IMR-90 (cell line): ENCODE data around the gene ADTRP. TPM values are rescaled to one million over a fixed set of nuclear protein-coding genes. Genes with fewer than 3 reads are reported as not detected.

Source experiments
- ATAC-seq: fragments of 200-7000 bp; cut with Tn5 transposase; 2 replicates; pipeline ENCODE4 v1.9.1; 2020; ENCODE audit warnings: low read depth, mild to moderate bottlenecking, moderate library complexity
- BruUV-seq: library from RNA; stranded (reverse); fragments of 400-500 nt; replicated peaks from 2 replicates; lab custom pipeline; 2021; lab: Mats Ljungman, UMichigan
- CTCF ChIA-PET: fragments of 300-600 bp; formaldehyde crosslinking; extraction: SDS; loops from one replicate; lab custom pipeline; 2021; ENCODE audit warnings: antibody characterized with exemption; lab: Yijun Ruan, JAX
- POLR2A ChIA-PET: fragments of 300-600 bp; sonication (Branson Sonifier 250); formaldehyde crosslinking; loops from one replicate; lab custom pipeline; 2022; ENCODE audit warnings: antibody characterized with exemption; ENCODE audit not compliant: unreplicated experiment; lab: Charles Lee
- DNase-seq: peaks from one replicate; pipeline ENCODE4 v3.0.0; 2013
- H2AFZ ChIP-seq: replicated peaks from 2 replicates; pipeline ENCODE3; 2013; ENCODE audit warnings: low read length, mild to moderate bottlenecking; ENCODE audit not compliant: poor library complexity
- H2AK5ac ChIP-seq: 2 replicates; pipeline ENCODE4 v1.6.1; 2013; ENCODE audit warnings: low read depth, low read length, inconsistent platforms
- H2AK9ac ChIP-seq: replicated peaks from 2 replicates; pipeline ENCODE3; 2013; ENCODE audit warnings: mild to moderate bottlenecking, low read depth, low read length, moderate library complexity; ENCODE audit not compliant: poor library complexity
- H2BK120ac ChIP-seq: 2 replicates; pipeline ENCODE4 v1.6.1; 2013; ENCODE audit warnings: low read depth, low read length, inconsistent platforms
- H2BK15ac ChIP-seq: 3 replicates; pipeline ENCODE4 v1.6.1; 2013; ENCODE audit warnings: low read depth, low read length, inconsistent platforms
- H2BK20ac ChIP-seq: 2 replicates; pipeline ENCODE4 v1.6.1; 2013; ENCODE audit warnings: low read depth, mild to moderate bottlenecking, inconsistent platforms, low read length, moderate library complexity
- H2BK5ac ChIP-seq: 2 replicates; pipeline ENCODE4 v1.6.1; 2013; ENCODE audit warnings: mild to moderate bottlenecking, low read depth, low read length, inconsistent platforms; ENCODE audit not compliant: poor library complexity, severe bottlenecking
- H3K14ac ChIP-seq: replicated peaks from 2 replicates; pipeline ENCODE4 v1.6.1; 2013; ENCODE audit warnings: low read depth, low read length, inconsistent platforms
- H3K18ac ChIP-seq: 2 replicates; pipeline ENCODE4 v1.6.1; 2013; ENCODE audit warnings: low read depth, low read length, control low read depth
- H3K23ac ChIP-seq: 2 replicates; pipeline ENCODE4 v1.6.1; 2013; ENCODE audit warnings: low read depth, low read length, inconsistent platforms
- H3K27ac ChIP-seq: 2 replicates; pipeline ENCODE4 v1.5.1; 2013; ENCODE audit warnings: mild to moderate bottlenecking, control low read depth, low read length; ENCODE audit not compliant: insufficient read depth
- H3K27me3 ChIP-seq: 2 replicates; pipeline ENCODE4 v1.6.1; 2013; ENCODE audit warnings: low read length; ENCODE audit not compliant: control insufficient read depth, insufficient read depth
- H3K36me3 ChIP-seq: 2 replicates; pipeline ENCODE4 v1.6.1; 2013; ENCODE audit warnings: low read length, mixed read lengths; ENCODE audit not compliant: control insufficient read depth, insufficient read depth
- H3K4ac ChIP-seq: 2 replicates; pipeline ENCODE4 v1.6.1; 2013; ENCODE audit warnings: low read depth, low read length, inconsistent platforms
- H3K4me1 ChIP-seq: 2 replicates; pipeline ENCODE4 v1.6.1; 2013; ENCODE audit warnings: low read length, mixed read lengths; ENCODE audit not compliant: control insufficient read depth, insufficient read depth
- H3K4me2 ChIP-seq: 2 replicates; pipeline ENCODE4 v1.6.1; 2013; ENCODE audit warnings: low read depth, mild to moderate bottlenecking, control low read depth, low read length, moderate library complexity
- H3K4me3 ChIP-seq: 2 replicates; pipeline ENCODE4 v1.5.1; 2013; ENCODE audit warnings: low read depth, mild to moderate bottlenecking, control low read depth, low read length, moderate library complexity; ENCODE audit not compliant: insufficient read depth
- H3K56ac ChIP-seq: 2 replicates; pipeline ENCODE4 v1.6.1; 2013; ENCODE audit warnings: low read length, inconsistent platforms; ENCODE audit not compliant: insufficient read depth; ENCODE audit errors: extremely low read depth
- H3K79me1 ChIP-seq, 2 experiments: 2 replicates each; pipeline ENCODE4 v1.6.1; 2013; ENCODE audit warnings: low read length in 2 of 2, inconsistent platforms in 1 of 2, low read depth in 1 of 2
- H3K9ac ChIP-seq: 2 replicates; pipeline ENCODE4 v1.6.1; 2013; ENCODE audit warnings: low read depth, low read length, control low read depth
- H3K9me1 ChIP-seq: 2 replicates; pipeline ENCODE4 v1.6.1; 2013; ENCODE audit warnings: low read length, inconsistent platforms; ENCODE audit not compliant: insufficient read depth
- H3K9me3 ChIP-seq: 2 replicates; pipeline ENCODE4 v1.6.1; 2013; ENCODE audit warnings: low read length; ENCODE audit not compliant: control insufficient read depth, insufficient read depth
- H4K20me1 ChIP-seq: 2 replicates; pipeline ENCODE4 v1.6.1; 2013; ENCODE audit warnings: low read length, inconsistent platforms; ENCODE audit not compliant: insufficient read depth
- H4K5ac ChIP-seq: 2 replicates; pipeline ENCODE4 v1.6.1; 2013; ENCODE audit warnings: mild to moderate bottlenecking, low read depth, low read length, control low read depth
- H4K8ac ChIP-seq, 2 experiments: 2 replicates each; pipeline ENCODE4 v1.6.1; 2013; ENCODE audit warnings: low read depth in 2 of 2, low read length in 2 of 2, control low read depth in 1 of 2, inconsistent platforms in 1 of 2
- H4K91ac ChIP-seq: 2 replicates; pipeline ENCODE4 v1.6.1; 2013; ENCODE audit warnings: low read depth, low read length, inconsistent platforms; ENCODE audit not compliant: insufficient read depth
- CEBPB ChIP-seq: IDR thresholded peaks from 2 replicates; pipeline ENCODE4 v1.6.1; 2012; ENCODE audit warnings: low read depth, low read length, improper control_type of control experiment
- CHD1 ChIP-seq: IDR thresholded peaks from 2 replicates; pipeline ENCODE4 v1.6.1; 2012; ENCODE audit warnings: low read depth, low read length, improper control_type of control experiment
- CTCF ChIP-seq: conservative IDR thresholded peaks from 2 replicates; pipeline ENCODE4 v1.5.1; 2012; ENCODE audit warnings: mild to moderate bottlenecking, low read depth, low read length, improper control_type of control experiment
- ELK1 ChIP-seq: fragments of 150-350 bp; IDR thresholded peaks from 2 replicates; pipeline ENCODE4 v1.6.1; 2016; ENCODE audit warnings: low read depth, mild to moderate bottlenecking, low read length, moderate library complexity, borderline replicate concordance
- FOS ChIP-seq: fragments of 150-350 bp; IDR thresholded peaks from 2 replicates; pipeline ENCODE4 v1.6.1; 2016; ENCODE audit warnings: low read depth, low read length
- MAFK ChIP-seq: IDR thresholded peaks from 2 replicates; pipeline ENCODE4 v1.6.1; 2012; ENCODE audit warnings: low read depth, low read length, improper control_type of control experiment
- MAZ ChIP-seq: IDR thresholded peaks from 2 replicates; pipeline ENCODE4 v1.6.1; 2012; ENCODE audit warnings: low read depth, mild to moderate bottlenecking, low read length, improper control_type of control experiment, moderate library complexity, borderline replicate concordance
- MXI1 ChIP-seq: IDR thresholded peaks from 2 replicates; pipeline ENCODE4 v1.6.1; 2012; ENCODE audit warnings: low read depth, mild to moderate bottlenecking, low read length, moderate library complexity, borderline replicate concordance
- NFE2L2 ChIP-seq: fragments of 150-350 bp; IDR thresholded peaks from 2 replicates; pipeline ENCODE4 v1.6.1; 2016; ENCODE audit warnings: low read depth, mild to moderate bottlenecking, low read length
- POLR2A ChIP-seq: IDR thresholded peaks from 2 replicates; pipeline ENCODE4 v1.6.1; 2012; ENCODE audit warnings: mild to moderate bottlenecking, low read depth, low read length
- RAD21 ChIP-seq: IDR thresholded peaks from 2 replicates; pipeline ENCODE4 v1.6.1; 2012; ENCODE audit warnings: low read length, improper control_type of control experiment
- RCOR1 ChIP-seq: IDR thresholded peaks from 2 replicates; pipeline ENCODE4 v1.6.1; 2012; ENCODE audit warnings: mild to moderate bottlenecking, low read length, improper control_type of control experiment; ENCODE audit not compliant: insufficient replicate concordance
- RFX5 ChIP-seq: IDR thresholded peaks from 2 replicates; pipeline ENCODE4 v1.8.0; 2012; ENCODE audit warnings: low read depth, mild to moderate bottlenecking, low read length, moderate library complexity
- SMC3 ChIP-seq: fragments of 150-350 bp; IDR thresholded peaks from 2 replicates; pipeline ENCODE4 v1.6.1; 2016; ENCODE audit warnings: low read depth, mild to moderate bottlenecking, antibody characterized with exemption, low read length, moderate library complexity
- dilution Hi-C: fragments of 300-500 bp; cut with HindIII; formaldehyde crosslinking; loops from one replicate; pipeline ENCODE4 v1.14.3; 2018; ENCODE audit warnings: low sequenced_read_pairs; ENCODE audit not compliant: unreplicated experiment
- in situ Hi-C: fragments of 300-500 bp; cut with MboI; formaldehyde crosslinking; loops from 3 replicates; pipeline ENCODE4 v1.14.3; 2019; ENCODE audit warnings: low sequenced_read_pairs, inconsistent platforms, mixed read lengths
- intact Hi-C: fragments of 100-400 bp; cut with micrococcal nuclease; formaldehyde crosslinking; loops from 2 replicates; pipeline ENCODE4 v1.10.0; 2022
- polyA plus RNA-seq, 3 experiments: library from polyadenylated mRNA; depleted of rRNA; stranded (reverse); fragments of >200 nt; gene quantifications; 2 replicates each; pipeline ENCODE4 v1.2.3, GENCODE V29; 2012; ENCODE audit warnings: low replicate concordance in 1 of 3
- total RNA-seq: library from RNA; depleted of rRNA; stranded (reverse); fragments of >200 nt; gene quantifications from 2 replicates; pipeline ENCODE4 v1.2.3, GENCODE V29; 2012
- TF ChIP-seq, protein P1 (sequence below): fragments of 150-350 bp; IDR thresholded peaks from 2 replicates; pipeline ENCODE4 v1.6.1; 2017; ENCODE audit warnings: mild to moderate bottlenecking, antibody characterized with exemption, low read length, low read depth

The ADTRP gene
- total and polyA plus RNA-seq, 2 of the 4 experiments (the other 2 are of a cell fraction): 0.50 to 0.72 TPM

GRCh38 chr6:11672256-11672655 is 106.3 kb downstream of the ADTRP start:
- ATAC-seq (peak; percentile 54), DNase-seq (peak; percentile 52)
- no peak overlapping the region for H2BK120ac ChIP-seq
- H3K9ac ChIP-seq: no peak overlapping the region
- BruUV-seq: no TSS peak
- intact Hi-C loops (no loop called here), in situ Hi-C loops (no loop called here), dilution Hi-C loops (no loop called here)
- H3K23ac ChIP-seq: no peak overlapping the region
- ChIA-PET CTCF (no interaction called here), POLR2A (no interaction called here)
- no peaks in the 10 kb centered on the region for H3K9me1 ChIP-seq
- H3K27me3 ChIP-seq: no peaks in the 10 kb centered on the region
- no peak overlapping the region for H2AFZ ChIP-seq
- no peak overlapping the region for H2BK20ac ChIP-seq
- H3K4me1 ChIP-seq: no peaks in the 10 kb centered on the region; the same call in 1 of the 2 replicates
- H3K4me2 ChIP-seq: no peak overlapping the region
- H4K8ac ChIP-seq: no peak overlapping the region
- H3K27ac ChIP-seq: no peak overlapping the region
- no peak overlapping the region for H2AK9ac ChIP-seq
- H3K14ac ChIP-seq: no peak overlapping the region
- peak overlapping the region; percentile 1 for H2BK5ac ChIP-seq
- TF ChIP-seq MAZ: no peak
- TF ChIP-seq RCOR1: no peak
- TF ChIP-seq POLR2A: no peak
- no peak for TF ChIP-seq CEBPB
- TF ChIP-seq NFE2L2: no peak
- no peak for TF ChIP-seq CTCF
- TF ChIP-seq CHD1: no peak
- TF ChIP-seq RFX5: no peak
- TF ChIP-seq SMC3: no peak
- TF ChIP-seq RAD21: no peak
- no peak for TF ChIP-seq MAFK
- no peak for TF ChIP-seq MXI1
- TF ChIP-seq, protein P1, sequence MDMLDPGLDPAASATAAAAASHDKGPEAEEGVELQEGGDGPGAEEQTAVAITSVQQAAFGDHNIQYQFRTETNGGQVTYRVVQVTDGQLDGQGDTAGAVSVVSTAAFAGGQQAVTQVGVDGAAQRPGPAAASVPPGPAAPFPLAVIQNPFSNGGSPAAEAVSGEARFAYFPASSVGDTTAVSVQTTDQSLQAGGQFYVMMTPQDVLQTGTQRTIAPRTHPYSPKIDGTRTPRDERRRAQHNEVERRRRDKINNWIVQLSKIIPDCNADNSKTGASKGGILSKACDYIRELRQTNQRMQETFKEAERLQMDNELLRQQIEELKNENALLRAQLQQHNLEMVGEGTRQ: no peak
- no peak for TF ChIP-seq FOS
- no peak for TF ChIP-seq ELK1
- no peak overlapping the region for H2AK5ac ChIP-seq
- H3K9me3 ChIP-seq: no peaks in the 10 kb centered on the region
- H3K4ac ChIP-seq: no peak overlapping the region
- no peaks in the 10 kb centered on the region for H3K79me1 ChIP-seq
- no peak overlapping the region for H4K5ac ChIP-seq
- no peak overlapping the region for H2BK15ac ChIP-seq
- no peak overlapping the region for H3K56ac ChIP-seq
- no peak overlapping the region for H4K91ac ChIP-seq
- no peaks in the 10 kb centered on the region for H4K20me1 ChIP-seq
- H3K4me3 ChIP-seq: no peak overlapping the region
- no peaks in the 10 kb centered on the region for H3K36me3 ChIP-seq
- no peak overlapping the region for H3K18ac ChIP-seq
